Fibroblast of lung (primary cell): ENCODE measurements around the gene ATP5F1C.

Experiments
- CTCF ChIP-seq, 2 donors: IDR thresholded peaks in 1 of 2; conservative IDR thresholded peaks in 1 of 2; 1 replicate in 1 of 2; 2 replicates in 1 of 2; pipeline ENCODE4 v1.5.1; 2011 to 2012; ENCODE audit warnings: low read length in 2 of 2, control low read depth in 1 of 2, inconsistent platforms in 1 of 2, low read depth in 1 of 2, mild to moderate bottlenecking in 1 of 2
- EZH2 ChIP-seq: IDR thresholded peaks from 2 replicates; pipeline ENCODE4 v1.5.1; 2012; ENCODE audit warnings: low read length, control low read depth, mild to moderate bottlenecking; ENCODE audit errors: missing control alignments

GRCh38 chr10:7788639-7789286 is 786 bp downstream of the ATP5F1C start:
- TF ChIP-seq CTCF (conservative IDR thresholded peaks at IDR 0.05 in 1 of 2, IDR thresholded peaks at IDR 0.05 in 1 of 2; ENCODE audit: low read depth in 1 of 2, low read length in 2 of 2) (no peak), EZH2 (no peak)
